ENCODE measurements around the gene APBA3. TPM values are rescaled to one million over a fixed set of nuclear protein-coding genes. Genes with fewer than 3 reads are reported as not detected.

Gene APBA3
- total and polyA plus RNA-seq, 2 experiments from 2014 or later = 17.2 to 31.8 TPM

DNA sequence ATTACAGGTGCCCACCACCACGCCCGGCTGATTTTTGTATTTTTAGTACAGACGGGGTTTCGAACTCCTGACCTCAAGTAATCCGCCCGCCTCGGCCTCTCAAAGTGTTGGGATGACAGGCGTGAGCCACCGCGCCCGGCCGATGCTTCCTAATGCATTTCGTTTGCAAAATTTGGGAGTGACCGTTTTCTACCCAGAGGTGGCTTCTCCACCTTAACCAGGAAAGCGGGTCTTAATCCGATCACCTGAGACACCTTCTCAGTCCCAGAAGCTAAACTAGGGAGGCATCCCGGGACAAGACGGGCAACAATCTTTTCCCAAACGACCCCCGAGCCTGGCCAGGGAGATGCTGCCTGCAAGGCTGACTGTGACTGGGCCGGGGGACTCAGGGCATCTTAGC lies 39.5 kb upstream of the APBA3 start:
- H3K4me2 ChIP-seq = peak overlapping the region; percentile 90
- Mint-ChIP-seq H3K4me1 (no peaks in the 10 kb centered on the region; the same call in 2 of the 3 replicates), H3K4me3 (peak overlapping the region; percentile 64), H3K27me3 (ENCODE audit: insufficient read depth, low read depth, poor library complexity) (peaks cover 26% of the 10 kb centered on the region), H3K27ac (no peak overlapping the region), H3K36me3 (ENCODE audit: low read depth) (no peaks in the 10 kb centered on the region; the same call in 2 of the 3 replicates), H3K9me3 (peaks cover 15% of the 10 kb centered on the region)
- peak overlapping the region; percentile 69 for H3K4me3 ChIP-seq
- H3K9me2 ChIP-seq (ENCODE audit: insufficient read depth) = no peaks in the 10 kb centered on the region
- H3K36me3 ChIP-seq (ENCODE audit: insufficient read depth) = no peaks in the 10 kb centered on the region
- H3K4me1 ChIP-seq (ENCODE audit: insufficient read depth) = no peaks in the 10 kb centered on the region; the same call in 1 of the 2 replicates
- DNase-seq (ENCODE audit: low spot score) (no peak), ATAC-seq (no peak)
- peak overlapping the region; percentile 95 for H2AFZ ChIP-seq
- H3K27me3 ChIP-seq (ENCODE audit: insufficient read depth) = peaks cover 14% of the 10 kb centered on the region; the same call in 1 of the 2 replicates
- H3K27ac ChIP-seq (ENCODE audit: low read depth) = no peak overlapping the region
- TF ChIP-seq ZNF331 (CRISPR knock-in tag; IDR thresholded peaks at IDR 0.05; ENCODE audit: low read depth) (no peak), STAT1 (IDR thresholded peaks at IDR 0.05; ENCODE audit: unreplicated experiment) (no peak), CREB1 (CRISPR knock-in tag; IDR thresholded peaks at IDR 0.05; ENCODE audit: low read depth) (no peak), EZH2 (IDR thresholded peaks at IDR 0.05; ENCODE audit: low read depth, unreplicated experiment) (no peak), EZH2phosphoT487 (IDR thresholded peaks at IDR 0.05; ENCODE audit: unreplicated experiment) (no peak), NANOG (IDR thresholded peaks at IDR 0.05; ENCODE audit: borderline replicate concordance) (no peak), POLR2AphosphoS5 (IDR thresholded peaks at IDR 0.05; ENCODE audit: low read depth) (no peak), ZNF114 (CRISPR knock-in tag; IDR thresholded peaks at IDR 0.05) (no peak), JUNB (IDR thresholded peaks at IDR 0.05; ENCODE audit: unreplicated experiment) (no peak)
- TF ChIP-seq, protein P1, sequence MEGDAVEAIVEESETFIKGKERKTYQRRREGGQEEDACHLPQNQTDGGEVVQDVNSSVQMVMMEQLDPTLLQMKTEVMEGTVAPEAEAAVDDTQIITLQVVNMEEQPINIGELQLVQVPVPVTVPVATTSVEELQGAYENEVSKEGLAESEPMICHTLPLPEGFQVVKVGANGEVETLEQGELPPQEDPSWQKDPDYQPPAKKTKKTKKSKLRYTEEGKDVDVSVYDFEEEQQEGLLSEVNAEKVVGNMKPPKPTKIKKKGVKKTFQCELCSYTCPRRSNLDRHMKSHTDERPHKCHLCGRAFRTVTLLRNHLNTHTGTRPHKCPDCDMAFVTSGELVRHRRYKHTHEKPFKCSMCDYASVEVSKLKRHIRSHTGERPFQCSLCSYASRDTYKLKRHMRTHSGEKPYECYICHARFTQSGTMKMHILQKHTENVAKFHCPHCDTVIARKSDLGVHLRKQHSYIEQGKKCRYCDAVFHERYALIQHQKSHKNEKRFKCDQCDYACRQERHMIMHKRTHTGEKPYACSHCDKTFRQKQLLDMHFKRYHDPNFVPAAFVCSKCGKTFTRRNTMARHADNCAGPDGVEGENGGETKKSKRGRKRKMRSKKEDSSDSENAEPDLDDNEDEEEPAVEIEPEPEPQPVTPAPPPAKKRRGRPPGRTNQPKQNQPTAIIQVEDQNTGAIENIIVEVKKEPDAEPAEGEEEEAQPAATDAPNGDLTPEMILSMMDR (conservative IDR thresholded peaks at IDR 0.05; ENCODE audit: low read depth in 2 of 2) = no peak
- TF ChIP-seq, protein P2, sequence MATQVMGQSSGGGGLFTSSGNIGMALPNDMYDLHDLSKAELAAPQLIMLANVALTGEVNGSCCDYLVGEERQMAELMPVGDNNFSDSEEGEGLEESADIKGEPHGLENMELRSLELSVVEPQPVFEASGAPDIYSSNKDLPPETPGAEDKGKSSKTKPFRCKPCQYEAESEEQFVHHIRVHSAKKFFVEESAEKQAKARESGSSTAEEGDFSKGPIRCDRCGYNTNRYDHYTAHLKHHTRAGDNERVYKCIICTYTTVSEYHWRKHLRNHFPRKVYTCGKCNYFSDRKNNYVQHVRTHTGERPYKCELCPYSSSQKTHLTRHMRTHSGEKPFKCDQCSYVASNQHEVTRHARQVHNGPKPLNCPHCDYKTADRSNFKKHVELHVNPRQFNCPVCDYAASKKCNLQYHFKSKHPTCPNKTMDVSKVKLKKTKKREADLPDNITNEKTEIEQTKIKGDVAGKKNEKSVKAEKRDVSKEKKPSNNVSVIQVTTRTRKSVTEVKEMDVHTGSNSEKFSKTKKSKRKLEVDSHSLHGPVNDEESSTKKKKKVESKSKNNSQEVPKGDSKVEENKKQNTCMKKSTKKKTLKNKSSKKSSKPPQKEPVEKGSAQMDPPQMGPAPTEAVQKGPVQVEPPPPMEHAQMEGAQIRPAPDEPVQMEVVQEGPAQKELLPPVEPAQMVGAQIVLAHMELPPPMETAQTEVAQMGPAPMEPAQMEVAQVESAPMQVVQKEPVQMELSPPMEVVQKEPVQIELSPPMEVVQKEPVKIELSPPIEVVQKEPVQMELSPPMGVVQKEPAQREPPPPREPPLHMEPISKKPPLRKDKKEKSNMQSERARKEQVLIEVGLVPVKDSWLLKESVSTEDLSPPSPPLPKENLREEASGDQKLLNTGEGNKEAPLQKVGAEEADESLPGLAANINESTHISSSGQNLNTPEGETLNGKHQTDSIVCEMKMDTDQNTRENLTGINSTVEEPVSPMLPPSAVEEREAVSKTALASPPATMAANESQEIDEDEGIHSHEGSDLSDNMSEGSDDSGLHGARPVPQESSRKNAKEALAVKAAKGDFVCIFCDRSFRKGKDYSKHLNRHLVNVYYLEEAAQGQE (IDR thresholded peaks at IDR 0.05; ENCODE audit: unreplicated experiment) = no peak
- TF ChIP-seq, protein P3, sequence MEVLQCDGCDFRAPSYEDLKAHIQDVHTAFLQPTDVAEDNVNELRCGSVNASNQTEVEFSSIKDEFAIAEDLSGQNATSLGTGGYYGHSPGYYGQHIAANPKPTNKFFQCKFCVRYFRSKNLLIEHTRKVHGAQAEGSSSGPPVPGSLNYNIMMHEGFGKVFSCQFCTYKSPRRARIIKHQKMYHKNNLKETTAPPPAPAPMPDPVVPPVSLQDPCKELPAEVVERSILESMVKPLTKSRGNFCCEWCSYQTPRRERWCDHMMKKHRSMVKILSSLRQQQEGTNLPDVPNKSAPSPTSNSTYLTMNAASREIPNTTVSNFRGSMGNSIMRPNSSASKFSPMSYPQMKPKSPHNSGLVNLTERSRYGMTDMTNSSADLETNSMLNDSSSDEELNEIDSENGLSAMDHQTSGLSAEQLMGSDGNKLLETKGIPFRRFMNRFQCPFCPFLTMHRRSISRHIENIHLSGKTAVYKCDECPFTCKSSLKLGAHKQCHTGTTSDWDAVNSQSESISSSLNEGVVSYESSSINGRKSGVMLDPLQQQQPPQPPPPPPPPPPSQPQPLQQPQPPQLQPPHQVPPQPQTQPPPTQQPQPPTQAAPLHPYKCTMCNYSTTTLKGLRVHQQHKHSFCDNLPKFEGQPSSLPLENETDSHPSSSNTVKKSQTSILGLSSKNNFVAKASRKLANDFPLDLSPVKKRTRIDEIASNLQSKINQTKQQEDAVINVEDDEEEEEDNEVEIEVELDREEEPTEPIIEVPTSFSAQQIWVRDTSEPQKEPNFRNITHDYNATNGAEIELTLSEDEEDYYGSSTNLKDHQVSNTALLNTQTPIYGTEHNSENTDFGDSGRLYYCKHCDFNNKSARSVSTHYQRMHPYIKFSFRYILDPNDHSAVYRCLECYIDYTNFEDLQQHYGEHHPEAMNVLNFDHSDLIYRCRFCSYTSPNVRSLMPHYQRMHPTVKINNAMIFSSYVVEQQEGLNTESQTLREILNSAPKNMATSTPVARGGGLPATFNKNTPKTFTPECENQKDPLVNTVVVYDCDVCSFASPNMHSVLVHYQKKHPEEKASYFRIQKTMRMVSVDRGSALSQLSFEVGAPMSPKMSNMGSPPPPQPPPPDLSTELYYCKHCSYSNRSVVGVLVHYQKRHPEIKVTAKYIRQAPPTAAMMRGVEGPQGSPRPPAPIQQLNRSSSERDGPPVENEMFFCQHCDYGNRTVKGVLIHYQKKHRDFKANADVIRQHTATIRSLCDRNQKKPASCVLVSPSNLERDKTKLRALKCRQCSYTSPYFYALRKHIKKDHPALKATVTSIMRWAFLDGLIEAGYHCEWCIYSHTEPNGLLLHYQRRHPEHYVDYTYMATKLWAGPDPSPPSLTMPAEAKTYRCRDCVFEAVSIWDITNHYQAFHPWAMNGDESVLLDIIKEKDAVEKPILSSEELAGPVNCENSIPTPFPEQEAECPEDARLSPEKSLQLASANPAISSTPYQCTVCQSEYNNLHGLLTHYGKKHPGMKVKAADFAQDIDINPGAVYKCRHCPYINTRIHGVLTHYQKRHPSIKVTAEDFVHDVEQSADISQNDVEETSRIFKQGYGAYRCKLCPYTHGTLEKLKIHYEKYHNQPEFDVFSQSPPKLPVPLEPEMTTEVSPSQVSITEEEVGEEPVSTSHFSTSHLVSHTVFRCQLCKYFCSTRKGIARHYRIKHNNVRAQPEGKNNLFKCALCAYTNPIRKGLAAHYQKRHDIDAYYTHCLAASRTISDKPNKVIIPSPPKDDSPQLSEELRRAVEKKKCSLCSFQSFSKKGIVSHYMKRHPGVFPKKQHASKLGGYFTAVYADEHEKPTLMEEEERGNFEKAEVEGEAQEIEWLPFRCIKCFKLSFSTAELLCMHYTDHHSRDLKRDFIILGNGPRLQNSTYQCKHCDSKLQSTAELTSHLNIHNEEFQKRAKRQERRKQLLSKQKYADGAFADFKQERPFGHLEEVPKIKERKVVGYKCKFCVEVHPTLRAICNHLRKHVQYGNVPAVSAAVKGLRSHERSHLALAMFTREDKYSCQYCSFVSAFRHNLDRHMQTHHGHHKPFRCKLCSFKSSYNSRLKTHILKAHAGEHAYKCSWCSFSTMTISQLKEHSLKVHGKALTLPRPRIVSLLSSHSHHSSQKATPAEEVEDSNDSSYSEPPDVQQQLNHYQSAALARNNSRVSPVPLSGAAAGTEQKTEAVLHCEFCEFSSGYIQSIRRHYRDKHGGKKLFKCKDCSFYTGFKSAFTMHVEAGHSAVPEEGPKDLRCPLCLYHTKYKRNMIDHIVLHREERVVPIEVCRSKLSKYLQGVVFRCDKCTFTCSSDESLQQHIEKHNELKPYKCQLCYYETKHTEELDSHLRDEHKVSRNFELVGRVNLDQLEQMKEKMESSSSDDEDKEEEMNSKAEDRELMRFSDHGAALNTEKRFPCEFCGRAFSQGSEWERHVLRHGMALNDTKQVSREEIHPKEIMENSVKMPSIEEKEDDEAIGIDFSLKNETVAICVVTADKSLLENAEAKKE (CRISPR knock-in tag; IDR thresholded peaks at IDR 0.05) = no peak
- TF ChIP-seq, protein P4, sequence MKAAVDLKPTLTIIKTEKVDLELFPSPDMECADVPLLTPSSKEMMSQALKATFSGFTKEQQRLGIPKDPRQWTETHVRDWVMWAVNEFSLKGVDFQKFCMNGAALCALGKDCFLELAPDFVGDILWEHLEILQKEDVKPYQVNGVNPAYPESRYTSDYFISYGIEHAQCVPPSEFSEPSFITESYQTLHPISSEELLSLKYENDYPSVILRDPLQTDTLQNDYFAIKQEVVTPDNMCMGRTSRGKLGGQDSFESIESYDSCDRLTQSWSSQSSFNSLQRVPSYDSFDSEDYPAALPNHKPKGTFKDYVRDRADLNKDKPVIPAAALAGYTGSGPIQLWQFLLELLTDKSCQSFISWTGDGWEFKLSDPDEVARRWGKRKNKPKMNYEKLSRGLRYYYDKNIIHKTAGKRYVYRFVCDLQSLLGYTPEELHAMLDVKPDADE (IDR thresholded peaks at IDR 0.05) = no peak
- H3F3A ChIP-seq (replicated peaks; ENCODE audit: low read depth) = peaks cover 9% of the 10 kb centered on the region; the same call in 1 of the 2 replicates
- H3K79me2 ChIP-seq (replicated peaks; ENCODE audit: insufficient read depth) = no peaks in the 10 kb centered on the region
- H4K20me1 ChIP-seq (replicated peaks; ENCODE audit: insufficient read depth) = no peaks in the 10 kb centered on the region

Measured in GM23338 (cell line).